ENCODE results near the gene RTKN.

DNA sequence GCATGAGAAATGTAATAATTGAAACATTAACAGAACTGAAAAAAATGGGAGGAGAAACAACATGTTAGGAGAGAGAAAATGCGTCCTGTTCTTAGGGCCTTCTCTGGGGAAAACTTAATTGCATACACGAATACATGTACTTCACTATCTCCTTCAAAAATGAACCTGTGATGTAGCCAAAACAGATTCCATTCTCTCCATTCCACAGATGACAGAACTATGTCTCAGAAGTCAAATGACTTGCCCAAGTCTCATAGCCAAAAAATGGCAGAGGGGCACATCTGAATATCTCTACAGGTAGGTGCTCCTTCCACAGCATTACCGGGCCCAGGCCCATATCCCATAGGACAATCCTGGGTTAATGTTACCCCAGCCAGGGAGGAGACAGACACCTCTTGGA lies 57.7 kb downstream of the RTKN start:
- TF ChIP-seq CTCF (IDR thresholded peaks at IDR 0.05; ENCODE audit: insufficient read depth, low read length, poor library complexity, severe bottlenecking) (no peak), EZH2phosphoT487 (conservative IDR thresholded peaks at IDR 0.05; ENCODE audit: low read length) (no peak)

Data from SU-DHL-6 (cell line).